ENCODE data around the gene PRKCG.

DNA sequence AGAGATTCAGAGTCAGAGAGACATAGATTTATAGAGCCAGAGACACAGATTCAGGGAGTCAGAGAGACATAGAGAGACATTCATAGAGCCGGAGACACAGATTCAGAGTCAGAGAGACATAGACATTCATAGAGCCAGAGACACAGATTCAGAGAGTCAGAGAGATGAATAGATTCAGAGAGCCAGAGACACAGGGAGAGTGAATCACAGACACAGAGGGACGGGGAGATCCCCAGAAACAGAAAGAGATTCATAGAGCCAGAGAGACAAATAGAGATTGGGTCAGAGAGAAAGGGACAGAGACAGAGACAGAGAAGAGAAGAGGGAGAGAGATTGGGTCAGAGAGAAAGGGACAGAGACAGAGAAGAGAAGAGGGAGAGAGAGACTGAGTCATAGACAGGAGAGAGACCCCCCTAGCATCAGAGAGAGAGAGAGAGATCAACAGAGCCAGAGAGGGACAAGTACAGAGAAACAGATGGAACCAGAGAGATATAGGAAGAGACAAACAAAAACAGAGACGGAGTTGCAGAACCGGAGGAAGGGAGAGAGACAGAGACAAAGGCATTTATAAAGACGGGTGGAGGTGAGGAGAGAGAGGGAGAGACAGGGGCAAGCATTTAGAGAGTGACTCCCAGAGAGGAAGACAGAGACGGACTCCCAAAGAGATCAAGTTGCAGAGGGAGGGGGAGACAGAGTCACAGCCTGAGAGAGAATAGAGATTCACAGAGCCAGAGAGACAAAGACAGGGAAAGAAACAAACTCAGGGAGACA, 1.1 kb upstream of the PRKCG start:
- TF ChIP-seq EZH2 (IDR thresholded peaks at IDR 0.05; ENCODE audit: insufficient read depth, poor library complexity, severe bottlenecking) (no peak), EZH2phosphoT487 (IDR thresholded peaks at IDR 0.05; ENCODE audit: insufficient read depth, low read depth) (no peak)

Measured in GM23248 (cell line).